HG02678 (cell line): ENCODE measurements around the gene KIF18B.

Experiments
- ATAC-seq: cut with Tn5 transposase; IDR thresholded peaks from one replicate; pipeline ENCODE4 v1.9.1; 2021; ENCODE audit warnings: mild to moderate bottlenecking, moderate library complexity; ENCODE audit not compliant: unreplicated experiment

The KIF18B gene

DNA sequence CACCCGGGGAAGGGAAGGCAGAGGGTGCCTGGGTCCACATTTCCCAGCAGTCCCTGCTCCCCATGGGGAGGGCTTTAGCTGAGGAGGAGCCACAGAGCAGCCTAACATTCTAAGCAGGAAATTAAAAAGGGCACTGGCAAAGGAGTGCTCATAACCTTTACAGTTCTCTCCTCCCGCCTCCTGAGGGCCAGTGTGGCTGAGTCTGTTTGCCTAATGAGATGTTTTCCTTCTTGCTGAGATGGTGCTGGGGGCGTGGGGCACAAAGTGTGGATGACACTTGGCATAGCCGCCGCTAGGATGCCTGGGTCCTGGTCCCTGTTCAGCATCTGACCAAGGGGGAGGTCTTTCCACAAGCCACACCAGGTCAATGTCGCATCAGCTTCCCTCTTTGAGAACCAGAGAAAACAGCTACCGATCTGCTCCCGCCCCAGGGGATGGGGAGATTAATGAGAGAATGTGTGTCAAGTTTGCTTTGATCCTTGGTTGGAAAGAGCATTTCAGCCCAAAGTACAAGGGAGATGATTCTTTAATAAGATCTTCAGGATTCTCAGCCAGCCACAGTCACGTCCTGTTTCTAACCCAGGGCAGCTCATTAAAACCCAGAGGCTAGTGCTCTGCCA, 5.8 kb downstream of the KIF18B start:
- ATAC-seq: no peak

DNA sequence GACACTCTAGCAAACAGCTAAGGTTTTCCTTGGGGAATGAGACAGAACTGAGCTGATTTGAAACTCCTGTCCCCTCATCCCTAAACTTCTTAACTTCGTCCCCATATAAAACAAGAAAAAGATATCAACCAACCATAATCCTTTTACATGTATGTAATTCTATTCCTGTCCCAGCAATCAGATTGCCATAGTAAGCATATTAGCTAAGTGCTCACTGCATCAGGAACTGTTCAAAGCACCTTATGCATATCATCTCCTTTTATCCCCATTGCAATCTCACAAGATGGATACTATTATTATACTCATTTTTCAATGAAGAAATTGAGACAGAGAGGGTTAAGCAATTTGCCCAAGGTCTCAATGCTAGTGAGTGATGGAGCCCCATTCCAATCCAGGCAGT, 6.8 kb downstream of the KIF18B start:
- ATAC-seq: no peak

DNA sequence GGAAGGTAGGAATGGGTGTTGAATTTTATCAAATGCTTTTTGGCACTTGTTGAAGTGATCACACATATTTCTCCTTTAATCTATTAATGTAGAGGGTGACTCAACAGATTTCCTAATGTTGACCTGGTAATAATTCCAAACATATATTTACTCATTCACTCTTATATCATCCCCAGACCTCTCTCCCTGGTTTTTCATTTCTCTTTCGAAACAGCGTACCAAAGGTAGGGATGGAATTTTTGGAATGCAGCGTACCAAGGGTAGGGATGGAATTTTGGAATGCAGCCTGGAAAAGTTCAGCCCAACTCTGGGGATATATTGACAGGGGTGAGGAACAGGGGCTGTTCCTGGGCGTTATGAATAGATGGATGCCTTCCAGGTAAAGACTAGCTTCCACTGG, 7.3 kb downstream of the KIF18B start:
- ATAC-seq: no peak

DNA sequence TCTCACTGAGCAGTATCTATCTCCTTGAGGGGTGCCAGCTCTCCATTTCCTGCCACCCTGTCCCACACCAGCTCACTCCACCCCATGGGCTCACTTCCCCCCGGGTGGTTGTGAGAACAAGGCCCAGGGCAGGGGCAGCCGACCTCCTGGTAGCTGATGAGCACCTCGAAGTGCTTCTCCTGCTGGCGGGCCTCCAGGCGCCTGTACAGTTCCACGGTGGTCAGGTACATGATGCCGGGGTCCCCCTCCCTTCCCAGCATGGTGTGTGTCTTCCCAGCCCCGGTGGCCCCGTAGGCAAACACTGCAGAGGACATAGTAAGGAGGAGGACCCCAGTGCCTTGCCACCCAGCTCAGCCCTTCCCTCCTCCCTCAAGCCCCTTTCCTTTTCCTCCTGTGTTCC, 12.5 kb downstream of the KIF18B start:
- ATAC-seq: no peak

DNA sequence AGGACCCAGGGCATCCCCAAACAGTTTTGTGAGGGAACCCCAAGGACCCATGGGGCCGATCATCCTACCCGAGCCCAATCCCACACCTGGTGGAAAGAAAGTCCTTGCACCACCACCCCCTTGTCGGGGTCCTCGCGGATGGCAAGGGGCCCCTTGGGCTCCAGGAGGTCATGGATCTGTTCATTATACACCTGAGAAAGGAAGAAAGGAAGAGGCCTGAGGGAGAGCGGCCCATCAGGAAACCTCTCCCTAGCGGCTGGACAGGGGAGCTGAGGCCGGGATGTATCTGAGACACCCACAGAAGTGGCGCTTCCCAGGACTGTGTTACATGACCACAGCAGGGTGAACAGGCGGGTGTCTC, 12.8 kb downstream of the KIF18B start:
- ATAC-seq: no peak

DNA sequence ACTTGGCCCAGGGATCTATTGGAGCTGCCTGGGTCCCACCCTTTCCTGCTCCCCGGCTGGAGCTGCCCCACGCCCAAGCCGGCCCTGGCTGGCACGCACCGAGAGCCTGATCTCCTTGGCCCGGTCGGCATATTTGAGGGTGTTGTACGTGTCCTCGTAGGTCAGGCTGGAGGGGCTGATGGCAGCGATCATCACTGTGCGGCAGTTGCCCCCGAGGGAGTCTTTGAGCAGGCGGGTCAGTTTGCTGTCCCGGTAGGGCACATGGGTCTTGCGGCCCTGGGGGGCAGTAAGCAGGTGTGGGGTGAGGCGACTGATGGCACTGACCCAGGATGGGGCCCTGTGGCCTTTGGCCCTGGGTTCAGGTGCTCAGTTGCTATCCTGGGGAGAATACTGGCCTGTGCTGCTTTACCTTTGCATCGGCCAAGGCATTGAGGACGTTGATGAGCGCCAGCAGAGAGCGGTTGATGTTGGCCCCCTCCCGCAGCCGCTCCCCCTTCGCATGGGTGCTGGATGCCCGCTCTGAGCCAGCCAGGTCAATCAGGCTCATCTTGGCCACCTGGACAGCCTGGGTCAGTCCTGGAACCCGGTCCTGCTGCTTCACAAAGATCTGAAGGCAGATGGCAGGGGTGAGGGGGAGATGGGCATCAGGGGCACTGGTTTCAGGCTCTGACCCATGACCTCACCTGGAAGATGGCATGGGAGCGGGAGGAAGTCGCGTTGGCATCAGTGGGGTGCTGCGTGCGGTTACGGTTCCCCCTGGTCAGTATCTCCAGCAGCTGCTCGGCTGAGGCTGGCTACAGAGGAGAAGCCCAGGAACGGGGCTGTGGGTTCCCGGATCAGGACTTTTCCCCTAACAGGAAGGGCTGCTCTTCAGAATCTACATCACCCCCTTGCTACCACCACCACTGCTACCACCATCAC, 13.5 kb downstream of the KIF18B start:
- no peak for ATAC-seq

DNA sequence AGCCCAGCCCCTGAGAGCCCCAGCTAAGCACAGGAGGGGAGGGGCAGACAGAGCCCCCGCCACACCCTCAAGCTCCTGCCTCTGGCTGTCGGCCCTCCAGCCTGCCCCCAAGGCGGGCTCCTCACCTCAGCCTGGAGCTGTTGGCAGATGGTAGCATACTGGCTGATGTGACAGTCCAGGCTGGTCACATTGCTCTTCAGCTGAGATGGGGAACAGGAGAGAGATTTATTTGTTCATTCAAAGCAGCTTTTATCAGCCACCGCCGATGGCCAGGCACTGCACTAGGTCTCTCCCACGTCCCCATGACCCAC, 14.8 kb downstream of the KIF18B start:
- no peak for ATAC-seq

DNA sequence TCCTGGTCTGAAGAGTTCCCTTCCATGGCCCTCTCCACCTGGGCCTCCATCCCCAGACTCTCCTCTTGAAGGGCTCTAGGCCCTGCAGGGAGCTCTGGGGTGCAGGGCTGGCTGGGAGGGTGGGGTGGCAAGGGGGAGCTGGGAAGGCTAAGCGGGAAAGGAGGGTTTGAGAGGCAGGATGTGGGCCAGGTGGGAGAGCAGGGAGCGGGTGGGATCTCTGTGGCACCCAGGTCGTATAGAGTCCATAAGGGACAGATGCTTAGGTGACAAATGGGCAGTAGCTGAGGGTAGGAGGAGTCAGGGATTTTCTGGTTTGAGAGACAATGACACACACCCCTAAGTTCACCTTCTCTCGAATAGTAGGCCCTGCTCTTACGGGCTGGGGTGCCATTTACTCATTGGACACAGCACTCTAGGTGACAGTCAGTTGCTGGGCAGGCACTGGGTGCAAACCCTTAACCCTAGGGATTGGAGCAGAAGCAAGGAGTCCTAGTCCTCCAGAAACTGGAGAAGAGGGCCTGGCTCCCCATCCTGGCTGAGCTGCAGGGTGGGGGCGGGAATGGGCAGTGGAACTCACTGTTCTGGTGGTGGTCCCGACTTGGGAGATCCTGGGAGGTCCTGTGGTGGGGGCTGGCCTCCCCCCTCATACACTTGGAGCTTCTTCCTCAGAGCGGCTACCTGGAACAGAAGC, 15.3 kb downstream of the KIF18B start:
- ATAC-seq: no peak

DNA sequence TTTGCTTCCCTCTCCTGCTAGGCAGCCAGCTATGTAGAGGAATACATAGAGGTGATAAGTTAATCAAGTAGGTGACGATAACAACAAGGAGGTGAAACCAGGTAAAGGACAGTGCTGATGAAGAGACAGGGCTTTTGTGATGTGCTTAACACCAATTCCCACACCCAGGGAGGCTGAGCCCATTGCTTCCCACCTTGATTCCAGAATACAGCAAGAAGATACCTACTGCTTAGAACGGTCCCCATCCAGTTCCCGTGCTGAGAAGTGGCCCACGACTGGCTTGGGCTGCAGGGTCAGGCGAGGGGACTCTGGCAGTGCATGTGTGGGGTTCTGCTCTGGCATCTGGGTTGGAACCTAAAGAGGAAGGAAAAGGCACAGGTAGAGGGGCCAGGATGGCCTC, 16.2 kb downstream of the KIF18B start:
- no peak for ATAC-seq

DNA sequence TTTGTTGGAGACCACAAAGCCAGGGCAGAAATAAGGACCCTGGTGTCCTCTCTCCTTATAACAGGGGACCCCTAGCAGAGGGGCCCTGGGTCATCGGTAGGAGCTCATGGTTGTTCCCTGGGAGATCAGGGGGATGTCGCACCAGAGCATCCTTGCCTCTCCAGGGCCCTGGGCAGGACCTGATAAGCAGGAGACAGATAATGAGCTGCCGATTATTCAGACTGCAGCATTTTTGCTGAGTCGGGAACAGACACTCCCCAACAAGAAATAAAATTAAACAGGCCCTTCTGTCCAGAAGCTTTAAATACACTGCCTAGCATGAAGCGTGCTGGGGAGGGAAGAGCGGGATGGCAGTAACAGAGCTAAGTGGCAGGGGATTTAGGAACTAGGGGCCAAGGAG, 16.9 kb downstream of the KIF18B start:
- no peak for ATAC-seq

DNA sequence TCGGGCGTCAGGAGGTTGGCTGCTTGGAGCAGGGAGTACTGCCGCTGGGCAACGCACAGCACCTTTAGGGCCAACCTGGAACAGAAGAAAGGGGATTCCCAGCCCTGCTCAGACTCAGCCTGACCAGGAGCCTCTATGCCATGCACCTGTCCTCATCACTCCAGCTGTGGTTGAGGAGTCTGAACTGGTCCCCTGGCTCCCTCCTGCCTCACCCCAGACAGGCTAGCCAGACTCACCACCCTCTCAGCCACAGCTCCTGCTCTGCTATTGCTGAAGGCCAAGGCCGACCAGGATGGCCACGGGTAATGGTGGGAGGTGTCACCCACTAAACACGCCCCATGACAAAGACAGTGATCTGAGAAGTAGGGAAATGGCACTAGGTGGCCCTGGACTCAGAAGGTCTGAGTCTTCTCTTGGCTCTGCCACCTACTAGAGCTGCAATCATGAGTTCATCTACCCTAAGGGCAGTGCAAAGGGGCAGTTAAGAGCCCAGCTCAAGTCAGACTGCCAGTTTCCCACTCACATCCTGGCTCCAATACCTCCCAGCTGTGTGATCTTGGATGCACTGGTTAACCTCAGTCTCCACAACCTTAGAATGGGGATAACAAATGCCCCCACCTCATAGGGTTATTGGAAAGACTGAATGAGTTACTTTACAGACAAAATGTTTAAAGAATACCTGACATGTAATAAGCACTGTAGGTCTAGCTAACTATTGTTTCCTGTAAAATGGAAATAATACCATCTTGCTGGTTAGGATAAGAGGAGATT, 18.4 kb downstream of the KIF18B start:
- ATAC-seq: no peak

DNA sequence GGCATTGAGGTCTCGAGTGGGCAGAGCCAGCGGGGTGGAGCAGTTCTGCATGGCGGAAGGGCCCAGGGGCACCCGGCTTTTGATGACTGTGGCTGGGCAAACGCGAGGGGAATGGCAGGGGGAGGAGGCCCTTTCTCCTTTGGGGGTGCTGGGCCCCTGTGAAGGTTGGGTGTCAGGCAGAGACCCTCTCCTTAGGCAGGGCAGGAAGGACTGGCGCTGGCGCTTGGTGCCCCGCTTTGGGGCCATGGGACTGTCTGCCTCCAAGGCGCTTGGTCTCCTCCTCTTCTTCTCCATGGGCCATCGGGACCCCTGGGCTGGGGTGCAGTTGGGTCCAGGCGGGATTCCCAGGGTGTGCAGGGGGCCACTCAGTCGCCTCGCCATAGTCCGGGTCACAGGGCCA, 19.4 kb downstream of the KIF18B start:
- ATAC-seq: no peak

DNA sequence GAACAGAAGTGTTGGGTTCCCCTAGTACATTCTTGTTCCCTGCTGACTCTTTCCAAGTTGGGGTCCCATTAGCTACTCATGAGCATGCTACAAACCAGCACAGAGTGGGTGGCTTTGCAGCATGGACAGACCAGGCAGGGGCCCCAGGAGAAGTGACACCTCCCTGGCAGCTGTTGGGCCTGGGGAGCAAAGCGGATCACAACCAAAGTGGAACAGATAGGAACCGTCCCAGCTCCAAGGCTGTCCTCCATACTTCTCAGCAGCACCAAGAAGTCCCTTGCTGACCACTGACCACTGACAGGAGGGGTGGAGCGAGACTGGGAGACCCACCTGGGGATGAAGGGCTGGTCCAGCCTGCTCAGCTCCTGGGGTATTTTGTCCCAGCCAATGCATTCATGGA, 19.9 kb downstream of the KIF18B start:
- ATAC-seq: no peak

DNA sequence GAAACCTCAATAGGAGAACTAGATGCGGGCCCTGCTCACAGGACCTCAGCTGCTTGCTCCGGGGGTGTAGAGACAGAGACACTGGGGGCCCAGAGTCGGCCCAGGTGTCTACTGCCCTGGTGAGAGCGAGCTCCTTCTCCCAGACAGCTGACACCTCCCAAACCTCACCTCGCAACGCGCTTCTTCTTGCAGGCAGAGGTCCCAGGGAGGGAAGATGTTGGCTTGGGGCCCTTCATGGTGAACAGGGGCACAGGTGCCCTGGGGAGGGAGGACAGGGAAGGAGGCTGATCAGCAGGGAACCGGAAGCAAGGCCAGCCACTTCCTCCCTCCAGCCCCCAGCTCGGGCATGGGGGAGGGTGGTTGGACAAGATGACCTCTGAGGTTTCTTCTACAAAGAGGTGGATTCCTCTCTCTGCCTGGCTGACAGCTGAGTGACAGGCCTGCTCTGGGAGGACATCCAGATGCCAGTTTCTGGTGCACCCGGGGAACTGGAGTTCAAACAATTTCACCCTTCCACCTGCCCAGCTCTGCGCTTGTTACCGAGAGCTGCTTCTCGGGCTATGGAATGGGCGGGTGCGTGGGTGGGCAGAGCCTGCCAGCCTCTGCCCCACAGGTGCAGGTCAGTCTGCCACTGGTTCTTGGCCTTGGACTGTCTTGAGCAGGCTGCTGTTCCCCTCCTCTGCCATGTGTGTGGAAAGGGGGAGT, 20.6 kb downstream of the KIF18B start:
- no peak for ATAC-seq

DNA sequence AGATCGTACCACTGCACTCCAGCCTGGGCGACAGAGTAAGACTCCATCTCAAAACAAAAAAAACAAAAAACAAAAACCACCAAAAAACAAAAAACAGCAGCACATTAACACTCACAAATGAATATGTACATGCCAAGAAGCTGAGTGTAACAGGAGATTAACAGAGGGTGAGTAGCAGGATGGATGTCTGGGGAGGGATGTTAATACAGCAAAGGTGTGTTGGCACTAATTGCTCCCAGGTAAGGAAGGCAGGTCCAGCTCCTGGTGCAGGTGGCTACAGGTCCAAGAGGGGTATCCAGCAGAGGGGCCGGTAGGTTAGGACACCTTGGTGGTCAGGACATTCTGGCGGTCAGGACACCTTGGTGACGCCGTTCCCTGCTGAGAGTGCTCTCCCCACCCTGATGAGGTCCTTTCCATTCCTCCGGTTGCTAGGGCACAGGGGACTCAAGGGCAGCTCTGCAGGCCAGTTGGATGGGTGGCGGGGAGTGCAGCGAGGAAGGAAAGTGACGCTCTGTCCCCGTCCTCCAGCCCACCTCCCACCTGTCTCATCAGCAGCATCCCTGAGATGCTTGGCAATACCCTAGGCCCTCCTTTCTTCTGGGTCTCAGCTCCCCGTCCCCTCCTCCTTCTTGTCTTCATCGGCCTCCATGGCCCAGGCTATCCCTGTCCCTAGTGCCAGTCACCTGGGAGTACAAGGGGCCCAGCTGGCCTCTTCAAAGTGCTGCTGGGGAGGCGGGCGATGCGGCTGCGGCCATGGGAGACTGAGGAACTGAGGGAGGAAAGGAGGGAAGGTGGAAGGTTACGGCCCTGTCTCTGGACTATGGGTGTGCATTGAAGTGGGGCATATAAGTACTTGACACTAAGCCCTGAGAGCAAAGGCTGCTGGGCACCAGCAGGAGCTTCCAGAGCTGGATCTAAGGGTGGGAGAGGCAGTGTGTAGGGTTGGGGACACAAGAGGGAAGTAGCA, 21.6 kb downstream of the KIF18B start:
- no peak for ATAC-seq

DNA sequence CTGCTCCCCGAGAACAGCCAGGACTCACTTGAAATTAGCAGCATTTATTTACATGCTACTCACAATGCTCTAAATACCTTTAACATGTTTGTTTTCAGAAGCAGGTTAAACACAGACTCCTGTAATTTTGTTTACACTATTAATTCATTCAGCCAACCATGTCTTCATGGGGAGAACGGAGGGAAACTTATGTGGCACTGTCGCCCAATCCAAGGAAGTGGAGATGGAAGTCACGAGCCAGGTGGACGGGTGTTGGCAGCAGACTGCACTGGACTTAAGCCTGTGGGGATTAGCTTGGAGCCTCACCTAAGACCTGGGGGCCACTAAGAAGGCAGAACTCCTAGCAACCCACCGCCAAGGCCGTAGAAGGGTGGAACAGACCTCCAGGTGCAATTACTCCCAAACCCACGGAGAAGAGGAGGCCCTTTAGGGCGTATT, 23.4 kb downstream of the KIF18B start:
- no peak for ATAC-seq

DNA sequence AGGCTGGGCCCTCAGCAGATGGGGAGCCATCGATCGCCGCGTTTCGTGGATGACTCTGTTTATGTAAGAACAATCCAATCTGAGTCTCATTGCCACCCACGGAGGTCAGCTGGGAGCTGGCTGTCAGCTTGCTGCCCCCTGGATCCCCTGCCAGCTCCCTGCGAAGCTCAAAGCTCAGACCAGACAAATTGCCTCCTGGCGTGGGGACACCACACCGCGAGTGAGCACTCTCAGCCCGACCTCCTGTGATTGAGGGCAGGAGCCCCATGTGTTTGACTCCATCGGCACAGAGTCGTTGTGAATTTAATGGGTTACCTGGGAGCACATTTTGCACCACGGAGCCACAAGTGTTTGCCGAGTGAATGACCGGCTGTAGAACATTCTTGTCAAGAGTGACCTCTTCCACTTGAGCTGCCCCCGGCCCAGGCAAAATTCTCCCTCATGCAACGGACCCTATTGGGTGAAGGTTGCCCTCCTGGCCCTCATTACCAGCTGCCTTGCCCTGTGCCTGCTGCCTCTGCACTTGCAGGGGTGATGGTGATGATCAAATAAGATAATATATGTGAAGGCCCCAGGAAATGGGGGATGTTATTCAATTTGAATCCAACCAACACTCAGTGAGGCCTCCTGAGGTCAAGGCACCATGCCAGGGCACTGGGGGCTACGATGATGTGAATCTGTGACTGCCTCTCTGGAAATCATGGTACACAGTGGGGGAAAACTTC, 24.7 kb downstream of the KIF18B start:
- no peak for ATAC-seq

DNA sequence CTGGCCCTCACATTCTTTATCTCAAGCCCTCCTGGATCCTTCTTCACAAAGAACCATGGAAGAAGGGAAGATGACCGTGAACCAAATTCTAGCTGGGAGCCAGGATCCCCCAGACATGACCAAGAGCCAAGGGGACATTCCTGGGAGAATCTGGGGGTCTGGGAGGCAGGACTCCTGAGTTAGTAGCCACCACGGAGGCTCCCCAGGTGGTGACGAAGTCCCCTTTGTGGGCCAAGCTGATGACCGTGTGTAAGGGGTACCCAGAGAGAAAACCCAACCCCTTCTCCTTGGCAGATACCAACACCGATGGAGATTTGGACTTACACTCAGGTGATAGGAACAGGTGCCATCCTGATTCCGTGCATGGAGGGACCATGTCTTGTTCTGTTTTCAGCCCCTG, 25.4 kb downstream of the KIF18B start:
- ATAC-seq: no peak
